Adrenal gland (tissue), 5 donors: ENCODE data around the gene BIRC5.

Experiments
- CTCF ChIP-seq, 6 experiments: fragments of 450-650 bp in 4 of 6; fragments of 200-600 bp in 2 of 6; sonication (generic) in 1 of 6; IDR thresholded peaks; 1 replicate in 5 of 6; 2 replicates in 1 of 6; pipeline versions ENCODE4 v1.5.1 to v1.8.0; 2016 to 2021; ENCODE audit warnings: antibody characterized with exemption in 6 of 6, mild to moderate bottlenecking in 2 of 6, moderate library complexity in 1 of 6
- POLR2A ChIP-seq, 2 donors: fragments of 450-650 bp; IDR thresholded peaks; one replicate each; pipeline ENCODE4 v1.6.1; 2017; ENCODE audit warnings: antibody characterized with exemption in 2 of 2, mild to moderate bottlenecking in 2 of 2, moderate library complexity in 1 of 2
- donor health status: DM: no; HTN: no; CAD: no.

- TF ChIP-seq CTCF (IDR thresholded peaks at IDR 0.05) = no peak
- TF ChIP-seq POLR2A (IDR thresholded peaks at IDR 0.05) = no peak
Measured at GRCh38 chr17:78249074-78249817, 35.2 kb downstream of the BIRC5 start.
